ENCODE measurements around the gene SPO11. TPM values are rescaled to one million over a fixed set of nuclear protein-coding genes. Genes with fewer than 3 reads are reported as not detected.

SPO11 gene
- total RNA-seq, 1 experiment from 2014 or later = not detected

- H3K27me3 ChIP-seq (ENCODE audit: insufficient read depth, low read depth) = no peaks in the 10 kb centered on the region
- no peaks in the 10 kb centered on the region for H4K20me1 ChIP-seq (ENCODE audit: insufficient read depth)
- H3K9me3 ChIP-seq (ENCODE audit: insufficient read depth, low read depth) = no peaks in the 10 kb centered on the region
- no peaks in the 10 kb centered on the region for H3K9me2 ChIP-seq (ENCODE audit: insufficient read depth)
- no peak overlapping the region for H2AFZ ChIP-seq
- no peak for DNase-seq
- TF ChIP-seq EZH2 (IDR thresholded peaks at IDR 0.05; ENCODE audit: low read depth) = no peak
- TF ChIP-seq, protein P1, sequence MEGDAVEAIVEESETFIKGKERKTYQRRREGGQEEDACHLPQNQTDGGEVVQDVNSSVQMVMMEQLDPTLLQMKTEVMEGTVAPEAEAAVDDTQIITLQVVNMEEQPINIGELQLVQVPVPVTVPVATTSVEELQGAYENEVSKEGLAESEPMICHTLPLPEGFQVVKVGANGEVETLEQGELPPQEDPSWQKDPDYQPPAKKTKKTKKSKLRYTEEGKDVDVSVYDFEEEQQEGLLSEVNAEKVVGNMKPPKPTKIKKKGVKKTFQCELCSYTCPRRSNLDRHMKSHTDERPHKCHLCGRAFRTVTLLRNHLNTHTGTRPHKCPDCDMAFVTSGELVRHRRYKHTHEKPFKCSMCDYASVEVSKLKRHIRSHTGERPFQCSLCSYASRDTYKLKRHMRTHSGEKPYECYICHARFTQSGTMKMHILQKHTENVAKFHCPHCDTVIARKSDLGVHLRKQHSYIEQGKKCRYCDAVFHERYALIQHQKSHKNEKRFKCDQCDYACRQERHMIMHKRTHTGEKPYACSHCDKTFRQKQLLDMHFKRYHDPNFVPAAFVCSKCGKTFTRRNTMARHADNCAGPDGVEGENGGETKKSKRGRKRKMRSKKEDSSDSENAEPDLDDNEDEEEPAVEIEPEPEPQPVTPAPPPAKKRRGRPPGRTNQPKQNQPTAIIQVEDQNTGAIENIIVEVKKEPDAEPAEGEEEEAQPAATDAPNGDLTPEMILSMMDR (conservative IDR thresholded peaks at IDR 0.05) = no peak
- no peaks in the 10 kb centered on the region for H3K79me2 ChIP-seq (ENCODE audit: low read depth)
- ChIA-PET CTCF (no interaction called here), POLR2A (ENCODE audit: unreplicated experiment) (no interaction called here)
- no peak overlapping the region for H3K27ac ChIP-seq
- H3K4me3 ChIP-seq = no peak overlapping the region
- no peaks in the 10 kb centered on the region for H3K36me3 ChIP-seq (ENCODE audit: low read depth)
- no peak overlapping the region for H3K4me2 ChIP-seq
- peaks cover 34% of the 10 kb centered on the region for H3K4me1 ChIP-seq (replicated peaks; ENCODE audit: insufficient read depth)
- 0 out of 2 replicates have a peak, but pooled peaks cover 4% of the 10 kb centered on the region for H3F3A ChIP-seq (ENCODE audit: insufficient read depth, low read depth)
- no TSS peak for BruUV-seq (replicated peaks)
- intact Hi-C loops (cut with micrococcal nuclease; ENCODE audit: unreplicated experiment) = no loop called here
Measured at GRCh38 chr20:57309544-57310115, 20.0 kb upstream of the SPO11 start.

GRCh38 chr20:57310821-57311514 lies 18.6 kb upstream of the SPO11 start:
- Histone ChIP-seq H3F3A (ENCODE audit: insufficient read depth, low read depth) (no peaks in the 10 kb centered on the region), H3K4me3 (no peak overlapping the region), H3K4me2 (no peak overlapping the region), H3K9me3 (ENCODE audit: insufficient read depth, low read depth) (no peaks in the 10 kb centered on the region), H3K79me2 (ENCODE audit: low read depth) (no peaks in the 10 kb centered on the region), H3K9me2 (ENCODE audit: insufficient read depth) (no peaks in the 10 kb centered on the region), H2AFZ (no peak overlapping the region), H3K27me3 (ENCODE audit: insufficient read depth, low read depth) (no peaks in the 10 kb centered on the region), H3K4me1 (replicated peaks; ENCODE audit: insufficient read depth) (peaks cover 25% of the 10 kb centered on the region), H3K36me3 (ENCODE audit: low read depth) (no peaks in the 10 kb centered on the region), H4K20me1 (ENCODE audit: insufficient read depth) (no peaks in the 10 kb centered on the region), H3K27ac (no peak overlapping the region)
- no peak for TF ChIP-seq EZH2 (IDR thresholded peaks at IDR 0.05; ENCODE audit: low read depth)
- TF ChIP-seq, protein P1 (conservative IDR thresholded peaks at IDR 0.05) = no peak
- ChIA-PET CTCF (no interaction called here), POLR2A (ENCODE audit: unreplicated experiment) (no interaction called here)
- intact Hi-C loops (cut with micrococcal nuclease; ENCODE audit: unreplicated experiment) = no loop called here
- no TSS peak for BruUV-seq (replicated peaks)
- no peak for DNase-seq

GRCh38 chr20:57312138-57312537 lies 17.5 kb upstream of the SPO11 start:
- no peak for TF ChIP-seq EZH2 (IDR thresholded peaks at IDR 0.05; ENCODE audit: low read depth)
- TF ChIP-seq, protein P1 (conservative IDR thresholded peaks at IDR 0.05) = no peak
- Histone ChIP-seq H3F3A (ENCODE audit: insufficient read depth, low read depth) (no peaks in the 10 kb centered on the region), H3K4me1 (replicated peaks; ENCODE audit: insufficient read depth) (peaks cover 26% of the 10 kb centered on the region), H3K79me2 (ENCODE audit: low read depth) (no peaks in the 10 kb centered on the region), H3K4me3 (no peak overlapping the region), H3K27me3 (ENCODE audit: insufficient read depth, low read depth) (no peaks in the 10 kb centered on the region), H3K9me2 (ENCODE audit: insufficient read depth) (no peaks in the 10 kb centered on the region), H4K20me1 (ENCODE audit: insufficient read depth) (no peaks in the 10 kb centered on the region), H2AFZ (no peak overlapping the region), H3K36me3 (ENCODE audit: low read depth) (no peaks in the 10 kb centered on the region), H3K9me3 (ENCODE audit: insufficient read depth, low read depth) (no peaks in the 10 kb centered on the region), H3K4me2 (no peak overlapping the region), H3K27ac (no peak overlapping the region)
- DNase-seq = no peak
- intact Hi-C loops (cut with micrococcal nuclease; ENCODE audit: unreplicated experiment) = no loop called here
- no TSS peak for BruUV-seq (replicated peaks)
- CTCF ChIA-PET = no interaction called here
- POLR2A ChIA-PET (ENCODE audit: unreplicated experiment) = no interaction called here
